Kidney capillary endothelial cell (primary cell): ENCODE results near the gene AP3S2.
A peak's percentile ranks its signal among the peaks of the same experiment; 100 is the strongest.
"Not testable (repeated sequence)": the region's sequence is repeated elsewhere in the genome, so short reads cannot be mapped to it uniquely, and the experiment has no call there.

ENCODE experiments used
- DNase-seq: peaks from one replicate; pipeline ENCODE4 v3.0.0-alpha.2; 2018; ENCODE audit warnings: low spot score

AP3S2 gene

GRCh38 chr15:89893696-89894447, at the start of gene AP3S2:
AP3S2 (minus strand) TSS chr15:89893994; CDS start chr15:89893949, 45 bp downstream.
- DNase-seq = peak; percentile 90

GRCh38 chr15:89939910-89940309, 46.1 kb upstream of the AP3S2 start:
- no peak for DNase-seq

- DNase-seq = not testable (repeated sequence)
These were observed 45.6 kb upstream of the AP3S2 start for GRCh38 chr15:89939377-89939776.

- DNase-seq = no peak
These were observed 43.9 kb upstream of the AP3S2 start for GRCh38 chr15:89937365-89938350.

GRCh38 chr15:89936786-89937265, 43.0 kb upstream of the AP3S2 start:
- no peak for DNase-seq

GRCh38 chr15:89936051-89936785, 42.4 kb upstream of the AP3S2 start:
- no peak for DNase-seq

- no peak for DNase-seq
These were observed 39.1 kb upstream of the AP3S2 start for GRCh38 chr15:89932880-89933279.

GRCh38 chr15:89928421-89928820, 34.6 kb upstream of the AP3S2 start:
- no peak for DNase-seq

- no peak for DNase-seq
These were observed 32.4 kb upstream of the AP3S2 start for GRCh38 chr15:89926158-89926557.

GRCh38 chr15:89917442-89918101, 23.8 kb upstream of the AP3S2 start:
- DNase-seq = no peak

- no peak for DNase-seq
These were observed 22.9 kb upstream of the AP3S2 start for GRCh38 chr15:89916660-89917059.

- DNase-seq = peak; percentile 35
These were observed 19.0 kb upstream of the AP3S2 start, which contains the start of gene ARPIN for GRCh38 chr15:89912674-89913396. ARPIN (minus strand) TSS chr15:89912952; CDS start chr15:89912835, 117 bp downstream.

- peak; percentile 16 for DNase-seq
These were observed 18.4 kb upstream of the AP3S2 start for GRCh38 chr15:89912145-89912673.

GRCh38 chr15:89910891-89911626, 17.3 kb upstream of the AP3S2 start:
- DNase-seq = no peak

- no peak for DNase-seq
These were observed 15.8 kb upstream of the AP3S2 start for GRCh38 chr15:89909611-89910010.

GRCh38 chr15:89908226-89908625, 14.4 kb upstream of the AP3S2 start:
- no peak for DNase-seq

- no peak for DNase-seq
These were observed 13.5 kb upstream of the AP3S2 start for GRCh38 chr15:89907289-89907688.

- no peak for DNase-seq
These were observed 12.1 kb upstream of the AP3S2 start for GRCh38 chr15:89905846-89906378.

GRCh38 chr15:89904519-89904918, 10.7 kb upstream of the AP3S2 start:
- DNase-seq = no peak

- DNase-seq = no peak
These were observed 10.0 kb upstream of the AP3S2 start for GRCh38 chr15:89903858-89904130.
